Fibroblast of upper back skin (primary cell): ENCODE results near the gene FBXO46.

Experiments used
- DNase-seq: peaks from one replicate; pipeline ENCODE4 v3.0.0-alpha.2; 2013

Gene FBXO46

GRCh38 chr19:45730368-45731288 lies at the start of gene FBXO46:
FBXO46 (minus strand) TSS chr19:45730896; CDS start chr19:45713495, 17,401 bp downstream.
- peak; percentile 99 for DNase-seq

GRCh38 chr19:45780146-45780447 lies 49.4 kb upstream of the FBXO46 start:
- DNase-seq, result no peak

DNA sequence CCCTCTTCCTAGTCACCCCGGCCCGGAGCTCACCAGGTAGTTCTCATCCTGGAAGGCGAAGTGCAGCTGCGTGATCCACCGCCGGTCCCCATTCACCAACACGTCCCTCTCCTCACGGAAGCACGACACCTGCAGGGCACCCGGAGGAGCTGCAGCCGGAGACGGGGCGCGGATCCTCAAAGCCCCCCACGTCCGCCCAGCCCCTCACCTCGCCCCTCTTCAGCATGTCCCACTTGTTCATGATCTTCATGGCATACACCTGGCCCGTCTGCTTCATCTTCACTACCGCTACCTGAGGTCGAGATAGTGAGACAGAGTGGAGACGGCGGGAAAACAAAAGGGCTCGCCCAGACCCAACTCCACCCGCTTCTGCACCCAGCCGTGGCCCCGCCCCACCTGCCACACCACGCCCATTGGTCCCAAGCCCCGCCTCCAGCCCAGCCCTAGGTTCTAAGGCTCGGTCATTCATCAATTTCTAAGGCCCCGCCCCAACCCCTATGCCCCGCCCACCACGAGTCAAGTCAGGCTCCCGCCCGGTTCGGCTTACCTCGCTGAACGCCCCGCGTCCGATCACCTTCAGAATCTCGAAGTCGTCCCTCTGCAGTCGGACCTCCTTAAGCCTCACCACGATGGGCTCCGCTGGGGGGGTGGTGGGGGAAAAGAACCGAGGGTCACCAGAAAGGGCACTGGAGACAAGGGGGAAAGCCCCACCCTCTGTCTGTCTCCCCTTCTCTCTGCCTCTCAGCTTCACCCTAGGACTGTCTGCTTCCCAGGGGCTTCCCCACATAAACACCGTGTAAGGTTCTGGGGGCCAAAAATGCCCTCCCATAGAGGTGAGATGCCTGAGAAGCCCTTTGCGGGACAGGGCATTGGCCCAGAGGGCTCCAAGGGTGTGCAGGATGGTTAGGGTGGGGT lies 48.8 kb upstream of the FBXO46 start:
- DNase-seq, result peak; percentile 48

GRCh38 chr19:45778010-45778661 lies 47.4 kb upstream of the FBXO46 start:
- no peak for DNase-seq

DNA sequence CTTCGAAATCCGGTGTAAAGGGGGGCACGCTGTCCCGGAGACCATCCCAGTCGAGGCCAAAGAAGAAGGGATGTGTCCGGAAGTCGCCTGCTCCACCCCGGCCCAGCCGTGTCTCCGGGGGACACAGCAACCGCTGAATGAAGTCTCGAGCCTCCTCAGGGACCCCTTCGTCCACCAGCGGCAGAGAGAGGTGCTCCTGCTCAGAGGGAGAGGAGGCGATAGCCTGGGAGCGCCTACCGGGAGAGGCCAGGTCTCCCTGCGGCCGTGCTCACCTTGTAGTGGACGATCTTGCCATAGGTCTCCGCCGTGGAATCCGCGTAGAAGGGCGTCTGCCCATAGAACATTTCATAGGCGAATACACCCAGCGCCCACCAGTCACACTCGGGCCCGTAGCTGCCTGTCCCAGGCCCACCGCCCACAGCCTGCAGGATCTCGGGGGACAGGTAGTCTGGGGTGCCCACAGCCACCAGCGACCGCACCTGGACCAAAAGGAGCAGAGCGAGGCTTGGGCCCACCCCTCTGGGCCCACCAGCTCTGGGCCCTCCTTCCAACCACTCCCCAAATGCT lies 46.8 kb upstream of the FBXO46 start:
- no peak for DNase-seq

GRCh38 chr19:45774765-45775164 lies 44.1 kb upstream of the FBXO46 start:
- DNase-seq, result no peak

DNA sequence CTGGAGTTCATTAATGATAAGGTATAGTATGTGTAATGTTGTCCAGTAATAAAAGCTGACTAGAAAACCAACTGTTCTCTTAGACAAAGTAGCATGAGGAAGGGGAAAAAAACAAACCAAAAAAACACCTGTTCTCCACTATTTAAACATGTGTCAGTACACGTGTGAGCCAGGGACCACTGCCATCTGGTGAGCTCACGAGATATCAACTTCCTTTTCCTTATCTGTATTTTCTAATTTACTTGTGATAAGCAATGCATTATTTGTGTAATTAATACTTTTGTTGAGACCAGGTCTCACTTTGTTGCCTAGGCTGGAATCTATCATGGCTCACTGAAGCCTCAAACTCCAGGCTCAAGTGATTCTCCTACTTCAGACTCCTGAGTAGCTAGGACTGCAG lies 42.7 kb upstream of the FBXO46 start:
- DNase-seq, result no peak

- no peak for DNase-seq
Measured at GRCh38 chr19:45772912-45773311, 42.2 kb upstream of the FBXO46 start.

DNA sequence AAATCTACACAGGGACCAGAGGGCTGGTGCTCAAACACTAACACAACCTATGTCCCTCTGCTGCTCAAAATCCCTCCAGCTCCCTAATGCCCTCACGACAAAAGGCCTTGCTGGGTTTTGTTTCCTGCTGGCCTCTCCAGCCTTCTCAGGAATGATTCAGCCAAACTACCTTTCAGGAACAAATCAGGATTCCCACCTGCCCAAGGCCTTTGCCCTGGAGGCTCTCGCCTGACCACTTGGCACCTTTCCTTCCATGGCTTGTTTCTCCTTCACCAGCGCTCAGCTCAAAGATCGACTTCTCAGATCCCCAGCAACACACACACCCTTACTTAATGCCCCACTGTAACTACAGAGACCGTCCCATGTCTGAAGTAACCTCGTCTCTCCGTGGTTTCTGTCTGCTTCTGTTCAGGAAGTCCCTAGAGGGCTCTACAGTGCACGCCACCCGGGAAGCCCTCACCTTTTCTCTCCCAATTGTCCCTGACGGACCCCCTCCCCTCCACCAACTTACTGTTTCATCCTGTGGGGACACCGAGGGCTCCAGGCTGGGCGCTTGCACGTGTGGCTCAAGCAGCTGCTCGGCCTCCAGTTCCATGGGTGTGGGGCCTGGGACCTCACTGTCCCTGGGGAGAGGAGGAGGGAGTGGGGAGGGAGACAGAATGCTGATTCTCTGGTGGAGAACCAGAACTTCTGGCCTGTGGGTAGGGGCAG lies 41.6 kb upstream of the FBXO46 start:
- no peak for DNase-seq

DNA sequence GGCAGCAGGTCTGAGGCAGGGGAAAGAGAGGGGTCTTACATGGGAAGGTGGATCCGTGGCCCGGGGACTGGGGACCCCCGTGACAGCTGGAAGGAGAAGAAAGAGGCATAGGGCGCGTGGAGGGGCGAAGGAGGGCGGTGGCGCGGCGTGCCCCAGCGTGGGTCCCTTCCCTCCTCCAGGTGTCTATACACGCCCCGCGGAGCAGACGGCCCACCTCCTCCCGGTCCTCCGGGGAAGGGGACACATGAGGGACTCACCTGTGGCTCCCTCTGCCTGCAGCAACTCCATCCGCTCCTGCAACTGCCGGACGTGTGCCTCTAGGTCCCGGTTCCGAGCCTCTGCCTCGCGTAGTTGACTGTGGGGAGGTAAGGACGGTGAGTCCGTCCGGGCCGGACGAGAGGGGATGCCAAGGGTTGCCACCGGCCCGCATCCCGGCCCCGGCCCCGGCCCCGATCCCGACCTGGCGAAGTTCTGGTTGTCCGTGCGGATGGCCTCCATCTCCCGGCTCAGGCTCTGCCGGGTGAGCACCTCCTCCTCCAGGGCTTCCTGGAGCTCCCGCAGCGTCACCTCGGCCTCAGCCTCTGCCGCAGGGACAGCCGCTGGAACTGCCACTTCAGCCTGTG lies 40.7 kb upstream of the FBXO46 start:
- DNase-seq, result no peak

GRCh38 chr19:45770192-45771101 lies 39.8 kb upstream of the FBXO46 start:
- peak; percentile 98 for DNase-seq

- no peak for DNase-seq
Measured at GRCh38 chr19:45769821-45770191, 39.1 kb upstream of the FBXO46 start.

GRCh38 chr19:45768984-45769782 lies 38.5 kb upstream of the FBXO46 start, which contains the start of gene SIX5:
SIX5 (minus strand) TSS chr19:45769252; CDS start chr19:45768844, 408 bp downstream.
- DNase-seq, result peak; percentile 98

GRCh38 chr19:45768655-45768983 lies 37.9 kb upstream of the FBXO46 start:
- peak; percentile 49 for DNase-seq

DNA sequence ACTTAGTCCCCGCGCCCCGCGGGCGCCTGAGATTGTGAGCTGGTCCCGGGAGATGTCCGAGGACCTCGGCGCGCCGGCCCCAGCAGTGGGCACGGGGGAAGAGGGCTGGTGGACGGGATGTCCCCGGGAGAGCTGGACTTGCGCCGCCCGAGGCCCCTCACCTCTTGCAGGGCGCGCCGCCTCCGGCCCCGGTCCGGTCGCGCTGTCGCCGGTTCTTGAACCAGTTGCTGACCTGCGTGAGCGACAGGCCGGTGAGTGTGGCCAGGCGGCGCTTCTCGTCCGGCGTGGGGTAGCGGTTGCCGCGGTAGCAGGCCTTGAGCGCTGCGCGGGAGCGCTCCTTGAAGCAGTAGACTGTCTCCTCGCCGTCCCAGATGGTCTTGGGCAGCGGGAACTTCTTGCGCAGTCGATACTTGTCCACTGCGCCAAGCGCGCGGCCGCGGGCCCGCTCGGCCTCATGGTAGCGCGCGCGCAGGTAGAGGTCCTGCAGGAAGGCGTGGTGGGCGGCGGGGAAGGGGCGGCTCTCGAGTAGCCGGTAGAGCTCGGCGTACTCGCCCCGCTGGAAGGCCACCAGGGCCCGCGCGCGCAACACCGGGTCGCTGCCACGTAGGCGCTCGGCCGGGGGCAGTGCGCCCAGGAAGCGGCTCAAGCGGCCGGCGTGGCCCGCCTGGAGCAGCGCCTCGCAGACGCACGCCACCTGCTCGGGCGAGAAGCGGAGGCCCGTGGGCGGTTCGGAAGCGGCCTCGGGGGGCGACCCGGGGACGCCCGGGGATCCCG lies 37.4 kb upstream of the FBXO46 start:
- peak; percentile 57 for DNase-seq

- DNase-seq, result peak; percentile 85
Measured at GRCh38 chr19:45767410-45767880, 36.7 kb upstream of the FBXO46 start.

GRCh38 chr19:45766869-45767346 lies 36.2 kb upstream of the FBXO46 start:
- DNase-seq, result peak; percentile 15

GRCh38 chr19:45766296-45766868 lies 35.7 kb upstream of the FBXO46 start:
- DNase-seq, result no peak
